OCI-LY3 (cell line): Measurements from ENCODE around the gene SCGB3A2.

ENCODE experiments used
- H2AFZ ChIP-seq: fragments of 200-600, 300-600 bp; shearing (Covaris generic); 2 replicates; pipeline ENCODE4 v1.6.0; 2014; ENCODE audit warnings: antibody characterized with exemption, low read depth, low read length
- H3K27ac ChIP-seq: fragments of 200-600, 300-600 bp; sonication (generic); 2 replicates; pipeline ENCODE4 v1.5.1; 2014; ENCODE audit warnings: mild to moderate bottlenecking, low read length, moderate library complexity, mixed read lengths
- H3K27me3 ChIP-seq: fragments of 200-600, 300-600 bp; sonication (generic); 2 replicates; pipeline ENCODE4 v1.6.1; 2014; ENCODE audit warnings: low read depth, low read length, mixed read lengths
- H3K36me3 ChIP-seq: fragments of 200-600, 300-600 bp; sonication (generic); replicated peaks from 2 replicates; pipeline ENCODE3; 2014; ENCODE audit warnings: low read depth, low read length, mixed read lengths
- H3K4me1 ChIP-seq: fragments of 300-600, 200-600 bp; sonication (generic); 2 replicates; pipeline ENCODE4 v1.6.1; 2014; ENCODE audit warnings: low read length, mixed read lengths
- H3K4me2 ChIP-seq: fragments of 200-600, 300-600 bp; sonication (generic); 2 replicates; pipeline ENCODE4 v1.6.1; 2014; ENCODE audit warnings: low read length, mixed read lengths
- H3K4me3 ChIP-seq: fragments of 300-600, 200-600 bp; sonication (generic); 2 replicates; pipeline ENCODE4 v1.5.1; 2014; ENCODE audit warnings: antibody characterized with exemption, mild to moderate bottlenecking, low read length, moderate library complexity
- H3K79me2 ChIP-seq: fragments of 300-600, 200-600 bp; shearing (Covaris generic); 2 replicates; pipeline ENCODE4 v1.6.1; 2014; ENCODE audit warnings: mild to moderate bottlenecking, low read length, mixed read lengths
- H3K9ac ChIP-seq: fragments of 300-600, 200-600 bp; shearing (Covaris generic); 2 replicates; pipeline ENCODE4 v1.6.0; 2014; ENCODE audit warnings: mild to moderate bottlenecking, low read length, moderate library complexity
- H3K9me3 ChIP-seq: fragments of 200-600, 300-600 bp; shearing (Covaris generic); 2 replicates; pipeline ENCODE4 v1.6.1; 2014; ENCODE audit warnings: low read length, mixed read lengths; ENCODE audit not compliant: insufficient read depth
- H4K20me1 ChIP-seq: fragments of 200-600, 300-600 bp; sonication (generic); 2 replicates; pipeline ENCODE4 v1.6.1; 2016; ENCODE audit warnings: low read length, mixed read lengths; ENCODE audit not compliant: insufficient read depth
- EZH2phosphoT487 ChIP-seq: fragments of 200-600 bp; shearing (Covaris generic); IDR thresholded peaks from 2 replicates; pipeline ENCODE4 v1.6.1; 2018; ENCODE audit warnings: antibody characterized with exemption, mixed run types, low read depth
- TF ChIP-seq, protein P1 (sequence below): fragments of 200-600, 300-600 bp; sonication (generic); IDR thresholded peaks from 2 replicates; pipeline ENCODE4 v1.5.1; 2014; ENCODE audit warnings: antibody characterized with exemption, low read length, low read depth

The SCGB3A2 gene

DNA sequence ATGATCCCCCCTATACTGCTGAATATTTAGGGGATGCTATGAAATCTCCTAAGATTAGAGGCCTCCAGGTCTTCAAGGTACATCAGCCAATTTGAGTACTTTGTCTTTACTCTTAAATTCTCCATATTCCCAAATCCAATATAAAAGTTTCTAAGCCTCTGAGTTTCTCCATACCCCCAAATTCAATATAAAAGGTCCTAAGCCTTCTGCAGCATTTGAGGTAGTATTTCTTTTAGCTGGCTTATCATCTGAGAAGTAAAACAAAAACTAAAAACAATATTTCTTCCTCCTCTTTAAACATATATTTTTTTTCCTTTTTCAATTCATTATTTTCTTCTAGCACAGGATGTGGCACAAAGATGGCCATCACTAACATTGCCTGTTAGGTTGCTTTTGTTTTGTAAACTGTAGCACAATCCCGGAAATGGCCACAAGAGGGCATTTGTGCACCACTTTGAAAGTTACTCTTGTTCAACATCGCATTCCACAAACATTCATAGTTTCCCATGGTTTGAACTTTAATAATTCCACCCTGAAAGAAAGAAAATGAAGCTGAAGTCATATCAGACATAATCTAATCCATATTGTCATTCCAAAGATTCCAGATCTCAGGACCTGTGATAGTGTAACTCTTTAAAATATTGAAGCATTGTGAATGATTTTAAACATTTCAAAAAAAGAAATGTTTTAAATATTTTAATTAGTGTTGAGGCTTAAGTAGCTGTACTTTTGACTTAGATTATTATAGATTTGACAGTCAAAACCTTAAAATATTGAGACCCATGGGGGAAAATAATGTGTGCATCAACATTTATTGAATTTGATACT is 21.0 kb upstream of the SCGB3A2 start:
- Histone ChIP-seq H3K27ac (no peak overlapping the region), H3K79me2 (no peaks in the 10 kb centered on the region), H3K9me3 (no peaks in the 10 kb centered on the region), H2AFZ (no peak overlapping the region), H3K4me3 (no peak overlapping the region), H4K20me1 (no peaks in the 10 kb centered on the region), H3K27me3 (no peaks in the 10 kb centered on the region; the same call in 1 of the 2 replicates), H3K9ac (no peak overlapping the region), H3K4me2 (no peak overlapping the region), H3K36me3 (no peaks in the 10 kb centered on the region), H3K4me1 (no peaks in the 10 kb centered on the region)
- TF ChIP-seq EZH2phosphoT487, result no peak
- TF ChIP-seq, protein P1, sequence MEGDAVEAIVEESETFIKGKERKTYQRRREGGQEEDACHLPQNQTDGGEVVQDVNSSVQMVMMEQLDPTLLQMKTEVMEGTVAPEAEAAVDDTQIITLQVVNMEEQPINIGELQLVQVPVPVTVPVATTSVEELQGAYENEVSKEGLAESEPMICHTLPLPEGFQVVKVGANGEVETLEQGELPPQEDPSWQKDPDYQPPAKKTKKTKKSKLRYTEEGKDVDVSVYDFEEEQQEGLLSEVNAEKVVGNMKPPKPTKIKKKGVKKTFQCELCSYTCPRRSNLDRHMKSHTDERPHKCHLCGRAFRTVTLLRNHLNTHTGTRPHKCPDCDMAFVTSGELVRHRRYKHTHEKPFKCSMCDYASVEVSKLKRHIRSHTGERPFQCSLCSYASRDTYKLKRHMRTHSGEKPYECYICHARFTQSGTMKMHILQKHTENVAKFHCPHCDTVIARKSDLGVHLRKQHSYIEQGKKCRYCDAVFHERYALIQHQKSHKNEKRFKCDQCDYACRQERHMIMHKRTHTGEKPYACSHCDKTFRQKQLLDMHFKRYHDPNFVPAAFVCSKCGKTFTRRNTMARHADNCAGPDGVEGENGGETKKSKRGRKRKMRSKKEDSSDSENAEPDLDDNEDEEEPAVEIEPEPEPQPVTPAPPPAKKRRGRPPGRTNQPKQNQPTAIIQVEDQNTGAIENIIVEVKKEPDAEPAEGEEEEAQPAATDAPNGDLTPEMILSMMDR, result peak; percentile 71

DNA sequence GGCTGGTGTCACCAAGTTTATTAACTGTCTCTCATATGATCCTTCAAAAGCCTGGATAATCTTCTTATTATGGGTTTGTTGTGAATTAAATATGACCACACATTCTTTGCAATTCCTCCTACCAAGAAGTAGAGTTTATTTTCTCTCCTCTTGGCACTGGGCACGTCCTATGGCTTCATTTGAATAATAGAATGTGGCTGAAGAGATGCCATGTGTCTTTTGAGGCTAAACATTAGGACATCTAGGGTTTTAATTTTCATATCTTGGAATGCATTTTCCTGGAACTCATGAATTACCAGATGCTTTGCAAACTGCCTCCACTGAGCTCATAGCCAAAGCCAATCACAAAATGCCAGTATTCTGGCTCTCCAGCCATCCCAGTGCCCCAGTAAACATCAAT is 19.9 kb upstream of the SCGB3A2 start:
- Histone ChIP-seq H3K79me2 (no peaks in the 10 kb centered on the region), H3K36me3 (no peaks in the 10 kb centered on the region), H4K20me1 (no peaks in the 10 kb centered on the region), H3K4me1 (no peaks in the 10 kb centered on the region), H3K9ac (no peak overlapping the region), H3K4me3 (no peak overlapping the region), H3K4me2 (no peak overlapping the region), H3K9me3 (no peaks in the 10 kb centered on the region), H2AFZ (no peak overlapping the region), H3K27ac (no peak overlapping the region), H3K27me3 (no peaks in the 10 kb centered on the region; the same call in 1 of the 2 replicates)
- no peak for TF ChIP-seq EZH2phosphoT487
- TF ChIP-seq, protein P1, result no peak

DNA sequence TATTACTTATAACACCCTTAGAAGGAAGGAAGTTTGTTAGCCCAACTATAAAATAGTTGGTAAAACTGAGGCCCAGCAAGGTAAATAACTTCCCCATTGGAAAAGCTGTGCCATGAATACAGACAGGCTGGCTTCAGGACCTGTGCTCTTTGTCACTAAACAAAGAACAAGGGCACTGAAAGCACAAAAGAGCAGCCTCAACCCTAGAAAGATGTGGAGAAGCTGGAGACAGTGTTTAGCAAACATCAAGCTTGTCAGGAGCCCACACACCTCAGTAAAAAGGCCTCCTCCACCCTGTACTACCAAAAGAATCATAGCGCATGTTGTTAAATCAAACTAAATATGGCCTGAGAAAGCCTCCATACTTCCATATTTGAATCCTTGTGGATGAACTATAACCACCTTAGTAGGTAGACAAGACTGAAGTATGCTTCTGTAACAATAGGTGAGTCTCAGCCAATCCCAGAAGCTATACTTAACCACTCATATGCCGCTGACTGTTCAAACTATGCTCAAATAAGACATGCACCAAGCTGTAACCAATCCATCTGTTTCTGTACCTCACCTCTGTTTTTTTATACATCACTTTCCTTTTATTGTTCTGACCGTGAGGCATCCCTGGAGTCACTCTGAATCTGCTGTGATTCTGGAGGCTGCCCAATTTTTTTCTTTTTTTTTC is 18.4 kb upstream of the SCGB3A2 start:
- no peak overlapping the region for H3K27ac ChIP-seq
- TF ChIP-seq, protein P1, result no peak
- no peak for TF ChIP-seq EZH2phosphoT487

DNA sequence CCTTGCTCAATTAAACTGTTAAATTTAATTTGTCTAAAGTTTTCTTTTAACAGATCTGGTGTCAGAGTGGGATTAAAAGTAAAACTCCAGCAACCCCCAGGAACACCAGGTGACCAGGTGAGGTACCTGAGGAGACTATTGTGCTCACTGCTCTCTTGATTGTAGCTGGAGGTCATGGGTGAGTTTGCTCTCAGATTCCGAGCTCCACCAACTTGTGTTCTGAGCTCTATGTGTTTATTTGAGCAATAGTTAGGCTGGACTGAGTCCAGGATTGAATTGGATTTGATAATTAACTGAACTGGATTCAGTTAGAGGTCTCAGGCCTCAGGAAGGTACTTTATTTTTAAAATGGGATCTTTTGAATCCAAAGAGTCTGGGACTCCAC is 17.9 kb upstream of the SCGB3A2 start:
- Histone ChIP-seq H2AFZ (no peak overlapping the region), H3K4me1 (no peaks in the 10 kb centered on the region), H3K4me3 (no peak overlapping the region), H3K4me2 (no peak overlapping the region), H3K27ac (no peak overlapping the region), H3K27me3 (no peaks in the 10 kb centered on the region), H3K9me3 (no peaks in the 10 kb centered on the region), H3K79me2 (no peaks in the 10 kb centered on the region), H3K9ac (no peak overlapping the region), H3K36me3 (no peaks in the 10 kb centered on the region), H4K20me1 (no peaks in the 10 kb centered on the region)
- no peak for TF ChIP-seq EZH2phosphoT487
- TF ChIP-seq, protein P1, result no peak

More for the DNA sequence above, 18.4 kb upstream of the SCGB3A2 start:
- Histone ChIP-seq H3K27me3 (no peaks in the 10 kb centered on the region), H2AFZ (no peak overlapping the region), H3K9me3 (no peaks in the 10 kb centered on the region), H3K4me1 (no peaks in the 10 kb centered on the region), H3K4me3 (no peak overlapping the region), H4K20me1 (no peaks in the 10 kb centered on the region), H3K36me3 (no peaks in the 10 kb centered on the region), H3K79me2 (no peaks in the 10 kb centered on the region), H3K4me2 (no peak overlapping the region), H3K9ac (no peak overlapping the region)
